HepG2 (cell line): ENCODE results near the gene PNKD.

Source experiments
- CTCF ChIP-seq: sonication (generic); formaldehyde crosslinking; IDR thresholded peaks from 2 replicates; pipeline ENCODE4 v1.5.0; 2020; ENCODE audit warnings: mild to moderate bottlenecking, missing genetic modification reagents, moderate library complexity
- POLR2A ChIP-seq, 2 experiments: IDR thresholded peaks; 2 replicates each; pipeline ENCODE4 v1.6.1; 2011; ENCODE audit warnings: low read depth in 2 of 2, low read length in 2 of 2, mild to moderate bottlenecking in 1 of 2, moderate library complexity in 1 of 2; ENCODE audit not compliant: insufficient read depth in 1 of 2

- TF ChIP-seq CTCF (CRISPR knock-in tag) (no peak), POLR2A (IDR thresholded peaks at IDR 0.05; ENCODE audit: insufficient read depth in 1 of 2, low read depth in 2 of 2, low read length in 2 of 2) (no peak)
Measured at GRCh38 chr2:218364196-218364595, 93.9 kb downstream of the PNKD start.
